NCI-H146 treated with DMSO at 0.1 percent for 48 hours (cell line): ENCODE data around the gene MATN1.

ENCODE experiments used
- DNase-seq: peaks from one replicate; lab custom pipeline; 2025; ENCODE audit not compliant: unreplicated experiment; lab: John Stamatoyannopoulos, UW

MATN1 gene

DNA sequence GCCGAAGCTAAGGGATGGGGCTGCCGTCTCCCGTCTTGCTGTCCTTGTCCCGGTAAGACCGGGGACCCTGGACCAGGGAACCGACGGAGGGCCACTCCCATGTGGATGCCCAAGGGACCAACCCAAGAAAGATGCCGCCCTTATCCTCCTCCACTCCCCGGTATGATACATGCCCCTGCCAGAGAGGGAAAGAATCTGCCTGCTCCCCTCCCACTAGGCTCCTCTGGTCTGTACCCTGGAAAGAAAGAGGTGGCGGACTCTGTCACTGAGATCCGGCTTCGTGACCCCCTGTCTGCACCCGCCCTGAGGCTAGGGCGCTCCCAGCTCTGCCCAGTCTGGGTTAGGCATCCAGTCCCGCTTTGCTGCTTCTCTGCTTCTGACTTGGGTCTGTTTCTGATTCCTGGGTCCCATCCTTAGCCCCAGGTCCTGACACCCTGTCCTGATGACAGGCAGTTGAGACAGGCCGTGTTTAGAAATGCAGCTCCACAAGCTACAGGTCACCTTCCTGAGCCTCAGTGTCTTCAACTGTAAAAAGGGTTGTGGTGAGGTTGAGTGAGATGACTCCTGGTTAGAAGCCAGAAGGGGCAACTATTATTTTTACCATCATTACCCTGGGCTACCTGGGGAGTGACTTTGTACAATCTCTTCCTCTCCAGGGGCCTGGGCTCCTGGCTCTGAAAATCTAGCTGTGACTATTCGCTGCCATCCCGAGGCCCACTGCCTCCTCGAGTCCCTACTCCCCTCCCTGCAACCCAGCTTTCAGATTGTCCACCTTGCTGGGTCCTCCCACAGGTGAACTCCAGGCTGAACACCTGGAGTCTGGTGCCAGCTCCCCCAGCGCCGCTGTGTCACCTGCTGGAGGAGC, 3.7 kb downstream of the MATN1 start:
- no peak for DNase-seq

DNA sequence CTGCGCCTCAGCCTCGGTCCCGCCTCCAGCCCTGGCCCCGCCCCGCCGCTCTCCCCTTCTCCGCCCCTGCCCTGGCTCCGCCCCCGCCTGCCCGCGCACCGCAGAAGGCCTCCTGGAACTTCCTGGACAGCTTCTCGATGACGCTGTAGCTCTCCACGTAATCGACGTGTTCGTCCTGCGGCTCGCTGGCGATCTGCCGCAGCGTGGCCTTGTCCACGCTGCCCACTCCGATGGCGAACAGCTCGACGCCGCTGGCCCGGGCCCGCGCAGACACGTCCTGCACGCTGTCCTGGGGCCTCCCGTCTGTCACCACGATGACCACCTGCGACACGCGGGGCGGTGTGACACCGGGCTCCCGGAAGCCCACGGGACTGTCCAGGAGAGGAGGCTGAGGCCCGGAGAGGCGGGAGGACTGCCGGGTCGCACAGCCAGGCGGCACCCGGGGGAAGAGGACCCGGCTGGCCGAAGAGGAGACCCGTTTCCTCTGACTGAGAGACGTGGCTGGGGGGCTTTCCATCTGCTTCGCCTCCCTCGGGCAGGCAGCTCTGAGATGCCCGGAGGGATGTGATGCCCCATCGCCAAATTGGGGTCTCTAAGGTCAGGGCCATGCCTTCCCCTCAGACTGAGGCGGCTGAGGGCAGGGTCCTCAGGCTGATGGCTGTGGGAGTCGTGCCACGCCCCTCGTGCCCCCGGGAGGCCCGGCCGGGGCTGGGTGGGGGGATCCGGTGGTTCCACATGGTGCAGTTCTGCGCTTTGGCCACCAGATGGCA, 4.6 kb downstream of the MATN1 start:
- peak; percentile 72 for DNase-seq

- peak; percentile 95 for DNase-seq
Observed at GRCh38 chr1:30718091-30718635, 5.2 kb downstream of the MATN1 start.

DNA sequence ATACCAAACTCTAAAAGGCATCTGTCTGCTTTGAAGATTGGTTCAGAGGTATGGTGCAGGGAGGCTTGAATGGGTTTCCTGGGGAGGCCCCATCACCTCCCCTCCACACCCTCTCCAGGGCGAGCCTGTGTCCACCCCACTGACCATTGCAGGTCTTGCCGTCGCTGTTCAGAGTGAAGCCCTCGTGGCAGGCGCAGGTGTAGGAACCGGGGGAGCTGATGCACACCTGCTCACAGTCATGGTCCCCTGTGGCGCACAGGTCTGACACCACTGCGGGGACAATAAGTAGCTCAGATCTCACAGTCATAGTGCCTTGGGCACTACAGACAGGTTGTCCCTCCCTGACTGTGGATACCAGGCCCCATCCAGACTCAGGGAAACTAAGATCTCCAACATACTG, 6.7 kb downstream of the MATN1 start:
- DNase-seq = no peak

GRCh38 chr1:30715886-30716285, 7.5 kb downstream of the MATN1 start:
- DNase-seq = no peak

DNA sequence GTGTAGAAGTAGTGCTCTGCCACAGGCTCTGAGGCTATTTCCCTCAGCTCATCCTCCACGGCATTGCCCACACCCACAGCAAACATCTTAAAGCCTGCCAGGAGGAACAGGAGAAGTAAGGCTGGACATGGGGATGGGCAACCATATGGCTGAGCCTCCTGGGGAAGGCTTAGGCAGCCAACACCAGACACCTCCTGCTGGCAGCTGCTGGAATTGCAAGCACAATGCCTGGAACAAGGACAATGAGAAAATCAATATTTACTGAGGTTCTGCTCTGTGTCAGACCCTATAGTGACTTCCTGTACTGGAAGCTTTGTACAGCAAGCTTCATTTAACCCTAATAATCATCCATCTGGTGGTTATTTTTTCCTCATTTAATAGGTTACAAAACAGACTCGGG, 8.2 kb downstream of the MATN1 start:
- no peak for DNase-seq

GRCh38 chr1:30714536-30715090, 8.8 kb downstream of the MATN1 start:
- DNase-seq = no peak

- no peak for DNase-seq
Observed at GRCh38 chr1:30714025-30714424, 9.4 kb downstream of the MATN1 start.

- no peak for DNase-seq
Observed at GRCh38 chr1:30713311-30713710, 10.1 kb downstream of the MATN1 start.

GRCh38 chr1:30712583-30712982, 10.8 kb downstream of the MATN1 start:
- DNase-seq = no peak

GRCh38 chr1:30710407-30710806, 13.0 kb downstream of the MATN1 start:
- no peak for DNase-seq

GRCh38 chr1:30708361-30708728, 15.0 kb downstream of the MATN1 start:
- DNase-seq = no peak

DNA sequence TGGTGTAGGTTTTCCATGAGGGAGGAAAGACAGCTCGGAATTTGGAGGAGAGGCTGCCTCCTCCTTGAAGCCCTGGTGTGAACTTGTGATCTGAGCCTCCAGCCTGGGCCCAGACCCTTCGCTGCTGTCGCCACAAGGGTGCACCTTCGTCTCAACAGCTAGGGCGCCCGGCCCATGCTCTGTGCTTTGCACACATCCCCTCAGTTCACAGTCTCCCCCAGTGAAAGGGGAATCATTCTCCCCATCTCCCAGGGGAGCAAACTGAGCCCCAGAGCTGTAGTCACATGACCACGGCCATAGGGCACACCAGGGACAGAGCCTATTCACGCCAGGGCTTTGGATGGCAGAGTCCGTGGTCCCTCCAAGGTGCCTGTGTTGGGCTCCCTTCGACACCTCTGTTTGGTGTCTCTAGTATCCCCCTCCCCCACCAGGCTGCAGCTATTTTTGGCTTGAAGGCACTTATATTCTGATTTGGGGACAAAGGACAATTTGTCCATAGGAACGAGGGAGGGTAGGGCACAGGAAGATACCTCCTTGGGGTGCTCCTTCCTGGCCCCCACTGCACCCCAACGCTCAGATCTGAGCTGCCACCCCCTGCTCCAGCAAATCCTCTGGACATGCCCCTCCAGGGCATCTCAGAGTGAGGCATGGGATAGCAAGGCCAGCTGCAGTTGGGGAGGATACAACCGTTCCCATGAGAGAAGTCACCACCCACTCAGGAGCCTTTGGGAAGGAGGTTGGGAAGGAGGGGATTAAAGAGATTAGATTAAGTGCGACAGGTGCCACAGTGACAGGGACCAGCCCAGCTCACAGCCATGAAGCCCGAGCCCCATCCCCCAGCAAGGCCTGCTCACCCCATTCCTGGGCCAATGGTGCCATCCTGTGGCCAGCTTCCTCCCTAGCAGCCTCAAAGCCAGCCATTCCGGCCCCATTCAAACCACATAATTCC, 15.7 kb downstream of the MATN1 start:
- DNase-seq = peak; percentile 14

DNA sequence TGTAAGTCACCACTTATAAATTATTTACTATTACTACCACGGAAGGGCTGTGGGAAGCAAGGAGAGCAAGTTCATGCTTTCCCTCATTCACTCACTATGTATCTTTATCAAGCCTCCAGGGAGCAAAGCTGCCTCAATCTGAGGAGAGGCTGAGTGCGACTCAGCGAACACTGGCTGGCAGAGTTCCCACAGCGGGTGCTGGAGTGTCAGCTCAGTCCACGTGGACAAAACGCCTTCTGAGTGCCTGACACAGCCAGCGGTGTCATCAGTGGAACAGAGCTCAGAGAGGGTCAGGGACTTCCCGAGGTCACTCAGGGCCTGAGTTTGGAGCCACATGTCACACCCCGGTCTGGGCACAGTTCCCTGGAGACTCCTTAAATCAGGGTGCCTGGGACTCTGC, 16.9 kb downstream of the MATN1 start:
- DNase-seq = no peak

DNA sequence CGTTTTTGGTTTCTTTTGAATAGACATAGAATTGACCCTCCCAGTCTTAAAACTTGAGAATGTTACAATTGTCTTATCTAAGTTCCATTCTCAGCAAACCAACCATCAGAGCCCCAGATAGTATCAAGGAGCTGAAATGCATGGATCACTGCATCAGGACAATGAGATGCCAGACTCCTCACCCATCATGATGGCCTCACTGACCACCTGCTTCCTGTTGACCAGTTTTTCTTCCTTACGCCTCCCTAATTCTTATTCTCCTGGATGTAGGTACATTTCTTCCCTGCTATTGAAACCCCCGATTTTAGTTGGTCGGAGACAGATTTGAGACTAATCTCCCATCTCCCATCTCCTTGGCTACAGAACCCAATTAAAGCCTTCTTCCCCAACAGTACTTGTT, 17.7 kb downstream of the MATN1 start:
- DNase-seq = no peak

DNA sequence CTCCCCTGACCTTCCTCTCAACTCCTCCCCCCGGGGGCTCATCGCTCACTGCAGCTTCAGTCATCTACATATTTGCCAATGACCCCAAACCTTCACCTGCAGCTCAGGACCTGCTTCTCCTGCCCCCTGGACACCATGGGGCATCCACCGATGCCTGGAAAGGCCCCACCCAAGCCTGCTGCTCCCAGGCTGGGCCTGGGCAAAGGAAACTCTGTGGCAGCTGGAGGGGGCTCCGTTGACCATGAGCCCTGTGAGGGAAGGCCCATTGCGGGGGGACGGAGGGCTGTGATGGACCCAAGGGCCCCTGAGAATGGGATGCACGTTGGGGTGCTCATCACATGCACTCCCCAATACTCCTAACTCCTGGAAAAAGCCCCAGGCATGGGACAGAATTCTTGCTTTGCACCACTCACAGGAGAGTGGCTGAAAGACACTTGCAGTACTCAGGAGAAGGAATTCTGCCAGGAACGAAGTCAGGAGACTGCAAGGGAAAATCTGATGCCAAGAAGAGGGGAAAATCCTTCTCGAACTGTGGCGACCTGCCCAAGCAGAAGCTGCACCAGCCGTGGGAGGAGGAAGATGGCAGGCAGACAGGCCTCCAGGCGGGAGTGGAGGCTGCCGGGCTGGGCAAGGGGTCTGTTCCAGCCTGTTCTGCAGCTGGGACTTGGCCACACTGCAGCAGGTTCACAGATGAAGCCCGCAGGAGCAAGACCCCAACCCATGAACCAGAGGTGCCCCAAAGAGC, 18.4 kb downstream of the MATN1 start:
- DNase-seq = no peak

DNA sequence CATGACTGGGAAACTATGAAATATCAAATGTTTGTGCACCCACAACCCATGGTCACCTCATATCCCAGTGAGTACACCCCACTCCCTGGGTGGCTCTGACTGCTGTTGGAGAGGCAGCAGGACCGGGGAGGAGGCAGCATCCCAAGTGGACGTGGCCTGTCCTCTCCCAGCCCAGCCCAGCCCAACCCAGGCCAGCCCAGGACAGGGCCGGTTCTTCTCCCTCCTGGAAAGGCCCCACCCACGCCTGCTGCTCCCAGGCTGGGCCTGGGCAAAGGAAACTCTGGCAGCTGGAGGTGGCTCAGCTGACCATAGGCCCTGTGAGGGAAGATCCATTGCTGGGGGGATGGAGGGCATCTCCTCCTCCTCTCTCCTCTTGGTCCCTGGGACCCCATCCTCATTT, 19.1 kb downstream of the MATN1 start:
- DNase-seq = no peak

- DNase-seq = no peak
Observed at GRCh38 chr1:30702823-30703222, 20.6 kb downstream of the MATN1 start.

GRCh38 chr1:30701258-30701633, 22.1 kb downstream of the MATN1 start:
- no peak for DNase-seq
